GM18870 (cell line): ENCODE measurements around the gene CNST.
"Not testable (repeated sequence)": the region's sequence is repeated elsewhere in the genome, so short reads cannot be mapped to it uniquely, and the experiment has no call there.

ENCODE experiments used
- ATAC-seq: cut with Tn5 transposase; IDR thresholded peaks from one replicate; pipeline ENCODE4 v1.9.1; 2021; ENCODE audit warnings: moderate library complexity; ENCODE audit not compliant: unreplicated experiment

CNST gene

DNA sequence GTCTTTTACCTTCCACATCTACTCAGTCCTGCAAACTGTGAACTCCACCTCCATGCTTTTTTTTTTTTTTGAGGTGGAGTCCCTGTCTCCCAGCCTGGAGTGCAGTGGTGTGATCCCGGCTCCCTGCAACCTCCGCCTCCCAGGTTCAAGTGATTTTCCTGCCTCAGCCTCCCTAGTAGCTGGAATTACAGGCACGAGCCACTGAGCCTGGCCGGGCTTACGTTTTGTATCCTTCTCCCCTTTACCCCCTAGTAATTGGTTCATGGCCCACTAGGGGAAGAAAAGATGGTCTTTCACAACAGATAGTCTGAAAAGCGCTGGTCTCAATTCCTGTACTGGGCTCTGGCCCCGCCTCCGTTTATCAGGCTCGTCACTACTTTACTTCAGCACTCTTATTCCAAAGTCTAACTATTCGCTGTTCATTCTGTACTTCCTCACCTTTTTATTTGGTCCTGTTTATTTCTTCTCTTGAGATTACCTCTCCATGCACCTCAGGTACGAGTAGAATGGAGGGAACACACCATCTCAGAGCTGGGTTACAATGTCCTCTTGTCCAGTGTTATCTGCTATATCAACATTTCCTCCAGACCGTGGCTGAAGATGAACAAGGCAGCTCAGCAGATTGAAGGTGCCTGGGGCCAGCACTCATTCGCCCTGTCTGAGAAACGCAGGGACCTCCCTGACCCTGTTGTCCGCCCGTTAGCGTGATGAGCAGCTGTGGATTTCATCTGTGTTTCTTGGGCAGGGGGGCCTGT lies 16.2 kb downstream of the CNST start:
- no peak for ATAC-seq

DNA sequence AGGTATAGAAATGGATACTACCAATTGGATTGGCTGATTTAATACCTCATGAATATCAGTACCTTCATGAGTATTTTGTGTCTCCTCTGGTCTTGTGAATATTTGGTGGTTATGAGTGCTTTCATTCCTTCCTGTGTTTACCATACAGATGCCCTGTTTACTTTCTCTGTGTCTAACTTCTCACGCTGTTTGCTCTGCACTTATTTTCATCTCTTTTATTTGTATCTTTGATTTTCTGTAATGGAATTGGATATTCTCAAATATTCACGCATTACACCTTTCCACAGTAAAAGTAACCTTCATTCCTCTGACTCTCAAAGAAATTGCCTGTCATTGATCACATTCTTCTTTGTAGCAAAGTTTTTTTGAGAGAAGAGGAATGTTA lies 16.8 kb downstream of the CNST start:
- no peak for ATAC-seq

DNA sequence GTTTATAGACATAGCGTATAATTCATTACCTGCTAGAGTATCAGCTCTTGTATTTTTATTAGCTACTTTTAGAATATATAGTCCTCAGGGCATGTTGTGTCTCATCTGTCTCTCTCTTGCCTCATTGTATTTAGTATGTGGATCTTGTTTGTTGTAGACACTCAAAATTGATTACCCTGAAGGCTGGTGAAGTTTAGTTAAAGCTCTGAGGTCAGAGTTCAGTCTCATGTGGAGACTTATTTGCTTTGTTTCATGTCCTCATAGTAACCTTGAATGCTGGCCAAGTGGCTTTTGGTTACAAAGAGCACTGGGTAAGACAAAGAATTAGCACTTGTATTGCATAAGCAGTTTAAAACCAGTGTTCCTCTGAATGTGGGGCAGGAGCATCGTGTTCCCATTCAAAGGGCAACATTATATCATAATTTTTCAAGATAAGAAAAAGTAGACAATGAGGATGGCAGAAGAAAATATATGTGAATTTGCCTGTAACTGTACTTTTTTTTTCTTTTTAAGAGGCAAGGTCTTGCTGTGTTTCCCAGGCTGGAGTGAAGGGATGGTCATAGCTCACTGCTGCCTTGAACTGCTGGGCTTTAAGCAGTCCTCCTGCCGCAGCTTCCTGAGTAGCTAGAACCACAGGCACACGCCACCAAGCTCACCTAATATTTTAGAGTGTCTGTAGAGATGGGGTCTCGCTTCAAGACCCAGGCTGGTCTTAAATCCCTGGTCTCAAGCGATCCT lies 17.4 kb downstream of the CNST start:
- no peak for ATAC-seq

- no peak for ATAC-seq
These were observed 20.8 kb downstream of the CNST start for GRCh38 chr1:246587032-246587431.

- no peak for ATAC-seq
These were observed 21.4 kb downstream of the CNST start for GRCh38 chr1:246587606-246588005.

DNA sequence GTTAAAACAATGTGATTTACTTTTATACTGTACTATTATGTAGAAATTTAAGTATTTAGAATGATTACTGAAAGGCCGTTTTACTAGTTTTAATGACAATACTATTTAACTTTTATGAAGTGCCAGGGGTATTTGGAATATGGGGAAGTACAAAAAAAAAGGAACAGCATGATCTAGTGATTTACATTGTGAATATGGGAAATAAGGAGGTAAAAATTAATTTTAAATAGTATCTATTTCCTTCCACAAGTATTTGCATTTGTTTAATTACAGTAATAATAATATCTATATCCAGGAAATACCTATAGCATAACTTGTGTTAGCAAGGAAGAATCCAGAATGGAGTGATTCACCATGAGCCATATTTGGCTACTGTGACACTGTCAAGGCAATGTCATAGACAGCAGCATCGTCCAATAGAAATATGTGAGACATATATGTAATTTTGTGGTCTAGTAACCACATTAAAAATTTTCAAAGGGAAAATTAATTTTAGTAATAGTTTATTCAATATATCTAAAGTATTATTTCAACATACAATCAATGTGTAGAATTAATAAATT lies 22.0 kb downstream of the CNST start:
- no peak for ATAC-seq

DNA sequence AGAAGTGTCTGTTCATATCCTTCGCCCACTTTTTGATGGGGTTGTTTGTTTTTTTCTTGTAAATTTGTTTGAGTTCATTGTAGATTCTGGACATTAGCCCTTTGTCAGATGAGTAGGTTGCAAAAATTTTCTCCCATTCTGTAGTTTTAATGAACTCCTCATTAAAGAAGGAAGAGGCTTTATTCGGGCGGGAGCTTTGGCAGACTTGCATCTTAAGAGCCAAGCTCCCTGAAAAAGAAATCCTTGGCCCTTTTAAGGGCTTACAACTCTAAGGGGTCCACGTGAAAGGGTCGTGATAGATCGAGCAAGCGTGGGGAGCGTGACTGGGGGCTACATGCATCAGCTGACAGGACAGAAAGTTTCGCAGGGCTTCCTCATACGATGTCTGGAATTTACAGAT lies 23.7 kb downstream of the CNST start:
- ATAC-seq, result not testable (repeated sequence)

DNA sequence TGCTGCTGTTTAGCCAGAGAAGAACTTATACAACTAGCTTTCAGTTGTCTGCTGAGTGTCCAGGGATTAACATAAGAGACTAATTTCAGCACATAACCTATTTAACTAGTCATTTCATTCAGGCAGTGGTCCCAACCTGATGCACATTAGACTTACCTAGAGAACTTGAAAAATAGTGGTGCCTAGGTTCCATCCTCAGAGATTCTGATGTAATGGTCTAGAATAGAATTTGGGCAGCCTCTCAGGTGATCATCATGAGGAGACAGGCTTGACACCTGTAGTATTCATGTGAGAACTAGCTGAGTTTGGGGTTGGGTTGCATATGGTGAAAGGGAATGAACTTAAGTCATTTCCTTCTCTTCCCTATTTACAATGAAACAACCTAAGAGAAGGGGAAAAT lies 24.8 kb downstream of the CNST start:
- peak; percentile 33 for ATAC-seq

DNA sequence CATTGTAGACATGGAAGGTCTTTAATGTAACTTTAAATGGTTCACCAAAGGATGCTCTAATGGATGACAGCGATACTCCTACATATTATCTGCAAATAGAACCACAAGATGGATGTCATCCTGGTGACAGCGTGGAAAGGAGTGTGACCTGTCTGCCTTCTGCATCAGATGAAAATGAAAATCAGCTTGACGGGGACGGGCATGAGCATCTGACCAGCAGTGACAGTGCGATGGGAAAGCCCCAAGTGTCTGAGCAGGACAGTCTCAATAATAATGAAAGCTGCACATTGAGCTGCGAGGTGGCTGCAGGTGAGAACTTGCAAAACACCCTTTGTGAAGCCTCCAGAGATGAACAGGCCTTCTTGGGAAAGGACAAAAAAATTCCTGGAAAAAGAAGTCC lies 25.2 kb downstream of the CNST start:
- ATAC-seq, result peak; percentile 97

GRCh38 chr1:246591958-246592357 lies 25.7 kb downstream of the CNST start:
- peak; percentile 1 for ATAC-seq

DNA sequence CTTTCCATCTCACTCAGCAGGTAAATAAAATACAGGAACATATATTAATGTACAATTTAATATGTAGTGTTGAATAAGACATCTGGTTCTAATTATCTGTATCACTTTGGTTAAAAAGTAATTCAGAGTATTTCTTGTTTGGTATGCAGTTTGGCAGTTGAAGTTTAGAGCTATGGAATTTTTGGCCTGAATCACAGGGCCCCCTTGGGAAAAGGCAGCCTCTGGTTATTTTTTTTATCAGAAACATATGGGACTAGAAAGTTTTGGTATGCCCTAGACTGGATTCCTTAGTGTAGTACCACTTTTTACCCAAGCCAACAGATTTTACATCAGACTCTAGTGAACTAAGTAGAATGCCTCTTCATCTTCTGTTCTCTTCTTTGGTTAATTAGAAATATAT lies 26.4 kb downstream of the CNST start:
- no peak for ATAC-seq

- ATAC-seq, result no peak
These were observed 28.9 kb downstream of the CNST start for GRCh38 chr1:246595146-246595545.

DNA sequence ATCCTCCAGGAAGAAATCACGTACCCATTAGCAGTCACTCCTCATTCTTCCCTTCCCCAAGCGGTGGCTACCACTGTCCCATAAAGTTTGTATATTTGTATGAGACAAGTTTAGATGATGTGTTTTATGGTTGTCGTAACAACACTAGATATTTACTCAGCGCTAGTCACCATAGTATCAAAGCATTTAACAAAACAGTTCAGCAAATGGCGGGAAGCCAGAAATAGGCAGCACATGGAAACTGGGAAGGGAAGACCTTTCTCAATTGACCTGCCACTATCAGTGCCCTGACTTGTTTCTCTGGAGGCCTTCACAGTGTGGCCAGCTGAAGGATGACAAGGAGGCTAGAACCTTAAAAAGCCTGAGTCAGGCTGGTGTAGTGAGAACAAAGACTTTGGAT lies 31.1 kb downstream of the CNST start:
- ATAC-seq, result no peak

DNA sequence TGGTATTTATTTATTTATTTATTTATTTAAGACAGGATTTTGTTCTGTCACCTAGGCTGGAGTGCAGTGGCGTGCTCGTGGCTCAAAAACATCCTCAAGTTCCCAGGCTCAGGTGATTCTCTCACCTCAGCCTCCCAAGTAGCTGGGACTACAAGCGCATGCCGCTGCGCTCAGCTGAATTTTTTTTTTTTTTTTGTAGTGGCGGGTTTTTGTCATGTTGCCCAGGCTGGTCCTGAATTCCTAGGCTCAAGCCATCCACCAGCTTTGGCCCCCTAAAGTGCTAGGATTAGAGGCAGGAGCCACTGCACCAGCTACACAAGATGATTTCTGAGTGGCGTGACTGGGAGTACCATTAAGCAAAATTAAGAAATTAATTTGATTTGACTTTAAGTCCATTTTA lies 31.7 kb downstream of the CNST start:
- ATAC-seq, result no peak

GRCh38 chr1:246599315-246599714 lies 33.1 kb downstream of the CNST start:
- no peak for ATAC-seq

- no peak for ATAC-seq
These were observed 34.3 kb downstream of the CNST start for GRCh38 chr1:246600579-246600978.

DNA sequence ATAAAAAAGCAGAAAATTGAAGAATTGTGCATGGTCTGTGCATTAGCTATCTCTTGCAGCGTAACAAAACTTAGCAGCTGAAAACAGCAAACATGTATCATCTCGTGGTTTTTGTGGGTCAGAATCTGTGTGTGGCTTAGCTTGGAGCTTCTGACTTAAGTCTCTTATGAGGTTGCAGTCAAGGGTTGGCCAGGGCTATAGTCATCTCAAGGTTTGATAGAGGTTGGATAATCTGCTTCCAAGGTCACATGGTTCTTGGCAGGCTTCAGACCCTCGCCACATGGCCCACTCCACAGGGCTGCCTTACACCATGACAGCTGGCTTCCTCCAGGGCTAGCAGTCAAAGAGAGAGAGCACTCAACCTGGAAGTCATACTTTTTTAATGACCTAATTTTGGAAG lies 35.9 kb downstream of the CNST start:
- no peak for ATAC-seq

- ATAC-seq, result not testable (repeated sequence)
These were observed 39.0 kb downstream of the CNST start for GRCh38 chr1:246605231-246605630.

DNA sequence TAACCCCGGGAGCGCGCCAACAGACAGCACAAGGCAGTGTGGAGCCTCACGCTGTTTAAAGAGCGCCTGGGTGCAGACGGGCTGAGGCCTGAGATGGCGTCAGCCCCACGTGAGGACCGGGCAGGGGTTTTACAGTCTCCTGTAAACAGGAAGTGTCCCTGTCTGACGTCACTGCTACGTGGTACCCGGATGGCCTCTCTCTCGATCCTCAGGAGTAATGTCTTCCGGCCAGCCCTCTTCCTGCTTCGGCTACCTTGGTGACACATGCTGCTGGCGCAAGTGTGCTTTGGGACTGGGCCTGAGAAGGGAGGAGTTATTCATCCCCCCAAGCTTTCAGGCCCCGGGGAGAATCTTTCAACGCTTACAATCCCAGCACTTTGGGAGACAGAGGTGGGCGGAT lies 41.2 kb downstream of the CNST start:
- ATAC-seq, result no peak

- ATAC-seq, result peak; percentile 68
These were observed 42.5 kb downstream of the CNST start for GRCh38 chr1:246608616-246609376.

DNA sequence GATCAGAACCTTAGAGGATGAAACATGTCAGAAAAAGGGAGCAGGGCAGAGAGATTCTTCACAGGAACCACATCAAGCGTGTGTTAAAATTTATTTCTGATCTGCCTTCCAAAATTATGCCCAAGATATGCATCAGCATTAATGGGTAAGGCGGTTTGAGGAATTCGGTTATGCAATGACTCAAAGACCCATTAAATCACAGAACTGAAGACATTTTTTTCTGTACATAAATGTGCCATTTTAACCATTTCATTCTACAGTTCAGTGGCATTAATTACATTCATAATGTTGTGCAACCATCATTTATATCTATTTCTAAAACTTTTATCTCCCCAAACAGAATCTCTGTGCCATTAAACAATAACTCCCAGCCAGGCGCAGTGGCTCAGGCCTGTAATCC lies 43.4 kb downstream of the CNST start:
- ATAC-seq, result no peak
